GM18868 (cell line): ENCODE results near the gene SORCS2.

ENCODE experiments used
- ATAC-seq: cut with Tn5 transposase; IDR thresholded peaks from one replicate; pipeline ENCODE4 v1.9.1; 2021; ENCODE audit warnings: mild to moderate bottlenecking, moderate library complexity; ENCODE audit not compliant: unreplicated experiment

SORCS2 gene

DNA sequence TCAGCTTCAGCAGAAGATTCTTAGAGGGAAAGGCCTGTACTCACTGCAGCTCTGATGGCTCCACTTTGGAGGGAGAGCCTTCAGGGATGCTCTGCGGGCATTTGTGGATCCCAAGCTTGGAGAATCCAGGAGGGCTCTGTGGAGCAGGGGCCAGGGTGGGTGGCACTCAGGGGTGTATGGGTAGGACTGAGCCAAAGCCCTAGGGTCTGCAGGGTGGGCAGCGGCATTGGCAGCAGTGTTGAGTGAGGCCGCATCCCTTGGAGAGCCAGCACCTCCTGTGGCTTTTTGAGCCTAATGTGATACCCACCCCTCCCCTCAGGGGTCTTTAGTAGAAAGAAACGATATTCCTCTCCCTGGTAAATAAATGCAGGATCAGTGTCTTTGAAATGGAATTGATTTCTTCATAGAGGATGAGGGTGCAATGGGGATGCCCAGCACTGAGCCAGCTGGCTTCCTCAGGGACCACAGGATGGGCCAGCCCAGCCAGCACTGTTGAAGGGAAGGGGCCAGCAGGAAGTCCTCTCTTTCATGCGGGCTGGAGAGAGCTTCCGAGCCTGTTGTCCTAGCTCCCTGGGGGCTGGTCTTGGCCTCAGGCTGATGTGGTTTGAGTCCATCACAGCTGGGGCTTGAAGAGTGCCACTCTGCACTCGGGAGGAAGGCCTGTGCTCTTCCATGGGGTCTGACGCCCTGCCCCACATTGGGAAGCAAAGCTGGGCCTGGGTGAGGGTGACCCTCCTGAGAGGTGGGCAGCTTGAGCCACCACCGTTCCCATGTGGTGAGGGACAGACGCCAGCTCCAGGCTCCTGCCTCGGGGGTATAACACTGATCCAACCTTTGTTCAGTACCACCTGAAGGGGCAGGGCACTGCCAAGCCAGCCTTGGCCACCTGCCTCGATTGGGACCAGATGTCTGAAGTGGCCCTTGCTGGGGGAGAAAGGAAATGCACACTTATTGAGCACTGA lies 192.9 kb downstream of the SORCS2 start:
- no peak for ATAC-seq

DNA sequence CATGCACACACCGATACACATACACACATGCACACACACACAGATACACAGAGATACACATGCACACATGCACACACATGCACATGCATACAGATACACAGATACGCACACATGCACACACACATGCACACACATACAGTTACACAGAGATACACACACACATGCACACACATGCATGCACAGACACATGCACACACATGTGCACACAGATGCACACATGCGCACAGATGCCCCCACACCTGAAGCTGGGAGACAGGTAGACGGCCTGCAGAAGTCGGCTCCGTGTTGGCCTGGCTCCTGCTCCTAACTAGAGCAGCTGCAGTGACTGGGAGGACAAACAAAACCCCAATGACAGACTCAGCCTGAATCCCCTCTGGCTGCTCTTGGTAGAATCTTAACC lies 195.6 kb downstream of the SORCS2 start:
- ATAC-seq: no peak

- no peak for ATAC-seq
Measured at GRCh38 chr4:7388627-7389026, 196.3 kb downstream of the SORCS2 start.

DNA sequence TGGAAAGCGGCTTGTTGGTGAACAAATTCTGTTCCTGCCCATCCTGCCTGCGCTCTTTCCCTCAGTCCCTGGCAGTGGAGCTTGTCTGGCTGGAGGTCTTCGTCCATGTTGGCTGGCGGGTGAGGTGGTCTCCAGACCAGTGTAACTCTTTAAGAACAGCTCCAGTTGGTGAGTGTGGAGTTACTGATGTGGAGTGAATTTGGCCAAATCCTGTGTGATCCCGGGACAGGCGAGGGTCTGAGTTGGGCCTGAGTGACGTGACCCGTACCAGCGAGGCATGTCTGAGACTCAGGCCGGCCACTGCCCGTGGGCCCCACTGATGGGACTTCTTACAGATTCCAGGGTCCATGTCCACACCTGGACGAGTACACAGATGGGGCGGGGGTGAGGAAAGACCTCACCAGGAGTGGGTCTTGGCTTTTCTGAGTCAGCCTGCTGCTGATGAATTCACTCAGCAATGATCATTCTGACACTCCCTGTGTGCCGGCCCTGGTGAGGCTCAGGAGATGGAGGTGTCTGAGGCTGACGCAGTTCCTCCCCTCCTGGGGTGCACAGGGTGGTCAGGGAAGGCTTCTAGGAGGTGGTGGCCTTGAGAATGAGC lies 196.9 kb downstream of the SORCS2 start:
- no peak for ATAC-seq

- no peak for ATAC-seq
Measured at GRCh38 chr4:7389719-7390118, 197.4 kb downstream of the SORCS2 start.

- no peak for ATAC-seq
Measured at GRCh38 chr4:7390336-7390735, 198.0 kb downstream of the SORCS2 start.

GRCh38 chr4:7390906-7391636 lies 198.7 kb downstream of the SORCS2 start:
- ATAC-seq: no peak

DNA sequence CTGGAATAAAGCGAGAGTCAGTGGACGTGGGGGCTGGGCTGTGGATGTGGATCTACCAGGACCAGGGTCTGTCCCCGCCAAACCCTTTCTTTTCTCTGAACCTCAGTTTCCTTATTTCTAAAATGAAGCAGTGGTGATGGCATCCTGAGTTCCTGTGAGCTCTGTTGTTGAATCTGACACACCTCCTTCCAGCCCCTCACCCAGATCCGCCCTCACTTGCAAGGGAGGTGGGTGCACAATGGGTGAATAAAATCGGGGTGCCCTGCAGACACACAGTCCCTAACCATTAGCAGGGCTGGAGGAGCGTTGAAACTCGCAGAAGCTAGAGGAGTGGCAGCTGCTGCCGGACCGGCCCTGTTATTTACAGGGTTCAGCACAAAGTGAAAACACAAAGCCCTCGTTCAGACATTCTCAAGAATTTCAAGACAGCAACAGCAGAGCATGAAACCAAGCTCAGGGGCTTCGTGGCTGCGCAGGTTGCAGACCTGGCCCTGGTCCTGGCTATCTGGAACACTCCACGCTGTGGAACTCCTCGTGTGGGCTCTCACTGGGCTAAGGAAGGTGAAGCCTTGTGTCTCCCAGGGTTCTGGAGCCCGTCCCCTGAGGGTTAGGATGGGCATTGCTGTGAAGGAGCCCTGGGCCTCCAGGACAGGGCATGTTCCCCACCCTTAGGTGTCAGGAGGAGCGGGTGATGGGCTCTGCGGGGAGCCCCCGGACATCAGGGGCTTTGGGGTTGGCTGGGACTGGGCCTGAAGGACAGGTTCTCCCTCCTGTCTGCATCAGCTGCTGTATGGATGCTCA lies 199.5 kb downstream of the SORCS2 start:
- ATAC-seq: no peak

DNA sequence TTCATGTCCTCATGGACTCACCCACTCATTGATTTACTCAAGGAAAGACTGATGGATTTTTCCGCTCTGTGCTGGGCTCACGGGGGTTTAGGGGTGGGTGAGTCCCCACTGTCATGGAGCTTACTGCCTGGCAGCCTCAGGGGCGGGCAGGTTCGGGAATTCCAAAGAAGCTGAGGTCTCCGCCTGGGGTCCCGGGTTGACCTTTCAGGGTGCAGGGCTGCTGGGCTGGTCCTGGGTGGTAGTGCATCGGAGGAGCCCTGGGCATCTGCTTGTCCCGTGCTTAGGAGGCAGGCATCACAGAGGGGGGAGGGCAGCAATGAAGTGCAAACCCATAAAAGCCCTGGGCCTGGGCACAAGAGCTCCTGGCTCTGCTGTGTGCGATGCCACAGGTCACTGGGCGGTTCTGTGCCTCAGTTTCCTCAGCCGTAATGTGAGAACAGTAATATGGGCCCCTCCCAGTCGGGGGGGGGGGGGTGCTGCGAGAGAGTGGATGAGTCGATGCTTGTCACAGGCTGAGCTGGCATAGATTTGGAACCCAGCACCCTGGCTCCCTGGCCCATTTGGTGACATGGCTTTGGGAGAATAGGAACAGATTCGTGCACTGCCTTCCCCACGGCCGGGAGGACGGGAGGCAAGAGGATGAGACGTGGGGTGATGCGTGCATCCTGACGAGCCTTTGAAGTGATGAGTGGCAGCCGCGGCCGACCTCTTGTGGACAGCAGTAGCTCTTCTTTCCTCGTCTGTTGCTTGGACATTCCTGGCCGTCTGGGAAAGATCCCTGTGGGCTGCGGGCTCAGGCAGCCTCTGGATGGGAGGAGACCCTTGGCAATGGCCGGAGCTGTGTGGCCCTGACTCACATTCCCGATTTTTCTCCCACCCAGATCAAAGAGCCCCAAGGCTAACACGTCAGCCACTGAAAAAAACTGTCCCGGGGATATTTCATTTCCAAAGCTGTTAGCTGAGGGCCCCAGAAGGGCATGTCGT lies 200.4 kb downstream of the SORCS2 start:
- no peak for ATAC-seq

- no peak for ATAC-seq
Measured at GRCh38 chr4:7393601-7394575, 201.6 kb downstream of the SORCS2 start.

GRCh38 chr4:7394681-7395451 lies 202.5 kb downstream of the SORCS2 start:
- no peak for ATAC-seq

- no peak for ATAC-seq
Measured at GRCh38 chr4:7395645-7396044, 203.3 kb downstream of the SORCS2 start.

DNA sequence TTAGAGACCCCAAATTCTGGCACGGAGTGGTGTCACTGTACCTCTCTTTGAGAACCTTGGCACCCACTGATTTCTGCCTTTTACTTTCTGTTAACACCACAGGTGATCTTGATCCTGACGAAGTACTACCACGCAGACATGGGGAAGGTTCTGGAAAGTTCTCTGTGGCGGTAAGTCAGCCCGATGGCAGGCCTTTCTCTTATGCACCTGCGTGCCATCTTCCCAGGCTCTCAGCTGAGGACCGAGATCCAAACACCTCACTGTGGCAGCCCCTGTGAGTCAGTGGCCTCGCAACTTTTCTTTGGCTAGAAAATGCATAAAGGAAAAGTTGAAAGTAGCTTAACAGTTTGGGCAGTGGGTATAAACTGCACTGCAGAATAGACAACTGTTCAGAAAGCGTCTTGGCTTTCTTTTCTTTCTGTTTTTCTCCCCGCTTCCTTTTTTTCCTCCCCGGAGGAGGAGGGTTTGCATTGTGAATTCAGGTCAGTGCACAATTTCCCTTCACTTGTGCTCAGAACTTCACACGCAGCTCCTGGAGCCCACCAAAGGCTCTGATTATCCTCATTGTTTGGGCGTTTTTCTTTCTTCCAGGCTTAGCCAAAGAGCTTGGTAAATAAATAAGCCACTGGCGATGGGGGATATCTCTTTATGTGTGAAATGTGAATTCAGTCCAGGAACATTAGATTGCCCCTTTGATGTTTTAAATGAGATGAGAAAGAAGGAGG lies 204.0 kb downstream of the SORCS2 start:
- ATAC-seq: no peak

DNA sequence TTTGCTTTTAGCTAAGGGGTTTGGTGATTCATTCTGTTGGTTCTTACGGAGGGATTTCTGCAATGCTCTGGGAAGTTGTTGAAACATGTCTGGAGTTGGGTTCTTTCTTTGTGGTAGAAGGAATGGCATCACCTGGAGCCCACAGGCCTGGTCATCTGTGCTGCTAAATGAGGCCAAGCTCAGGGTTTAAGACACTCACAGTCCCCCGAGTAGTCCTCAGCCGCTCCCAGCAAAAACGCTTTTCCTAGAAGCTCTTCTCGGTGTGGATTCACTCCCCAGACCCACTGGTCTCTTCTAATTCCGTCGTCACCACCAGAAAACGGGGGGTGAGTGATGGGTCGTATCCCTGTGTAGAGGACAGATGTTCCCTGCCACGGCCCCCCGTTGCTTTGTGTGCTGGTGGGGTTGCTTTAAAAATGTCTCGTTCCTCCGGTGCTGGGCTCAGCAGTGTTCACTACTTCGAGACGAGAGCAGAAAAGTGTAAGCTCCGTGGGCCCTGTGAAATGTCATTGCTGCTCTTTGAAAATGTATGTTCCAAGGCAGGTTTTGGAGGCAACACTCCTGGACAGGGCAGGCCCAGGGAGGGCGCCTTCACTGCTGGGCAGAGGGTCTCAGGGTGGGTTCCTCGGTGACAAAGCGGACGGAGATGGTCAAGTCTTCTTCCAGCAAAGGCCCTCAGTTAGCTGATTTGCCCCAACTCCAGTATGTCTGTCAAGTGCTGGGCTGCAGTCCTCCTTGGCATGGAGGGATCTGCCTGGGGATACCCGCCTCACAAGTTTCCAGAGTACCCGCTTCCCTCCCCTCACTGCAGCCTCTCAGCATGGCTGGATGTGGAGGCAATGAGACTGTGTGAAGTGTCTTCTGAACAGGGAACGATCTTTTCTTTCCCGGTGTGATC lies 205.1 kb downstream of the SORCS2 start:
- ATAC-seq: no peak

DNA sequence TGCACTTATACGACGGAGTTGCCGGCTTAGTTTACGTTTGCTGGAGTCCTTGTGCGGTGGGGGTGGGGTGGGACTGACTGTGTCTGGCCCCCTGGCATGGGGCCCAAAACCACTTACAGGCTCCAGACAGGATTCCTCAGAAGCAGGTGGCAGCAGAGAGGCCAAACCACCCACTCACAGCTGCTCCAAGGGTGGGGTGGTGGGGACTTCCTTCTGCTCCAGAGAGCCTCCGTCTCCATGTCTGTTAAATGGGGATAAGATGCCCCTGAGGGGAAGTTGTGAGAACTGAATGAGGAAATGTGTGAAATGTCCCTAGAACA lies 205.7 kb downstream of the SORCS2 start:
- ATAC-seq: no peak

DNA sequence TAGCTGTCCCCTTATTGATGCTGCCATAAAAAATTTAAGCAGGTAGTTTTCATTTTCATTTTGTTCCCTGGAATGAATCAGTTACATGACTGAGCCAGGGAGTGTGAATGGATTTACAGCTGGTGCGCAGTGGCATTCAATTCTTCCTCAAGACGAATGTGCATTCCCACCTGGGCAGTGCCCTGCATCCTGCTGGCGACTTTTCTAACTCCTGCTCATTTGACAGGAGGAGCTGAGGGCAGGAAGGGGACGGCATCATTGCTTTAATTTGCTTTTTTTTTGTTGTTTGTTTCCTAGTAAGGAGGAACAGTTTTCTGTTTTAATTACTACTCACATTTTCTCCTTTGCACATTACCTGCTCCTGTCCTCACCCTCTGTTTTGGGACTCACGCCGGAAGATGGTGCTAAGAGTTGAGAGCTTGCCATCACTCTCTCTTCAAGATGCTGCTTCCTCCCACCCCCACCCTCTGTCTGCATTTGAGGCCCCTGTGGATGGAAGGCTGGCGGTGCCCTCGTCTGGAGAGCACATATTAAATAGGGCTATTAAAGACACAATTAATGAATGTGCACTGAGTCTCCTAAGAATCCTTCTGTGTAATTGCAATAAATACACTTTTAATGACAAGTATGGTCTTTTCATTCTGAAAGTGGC lies 206.6 kb downstream of the SORCS2 start:
- no peak for ATAC-seq
